ENCODE results near the gene PCDH12. TPM values are rescaled to one million over a fixed set of nuclear protein-coding genes. Genes with fewer than 3 reads are reported as not detected.

PCDH12 gene
- total and polyA plus RNA-seq, 2 experiments from 2014 or later = 0.42 to 4.5 TPM

DNA sequence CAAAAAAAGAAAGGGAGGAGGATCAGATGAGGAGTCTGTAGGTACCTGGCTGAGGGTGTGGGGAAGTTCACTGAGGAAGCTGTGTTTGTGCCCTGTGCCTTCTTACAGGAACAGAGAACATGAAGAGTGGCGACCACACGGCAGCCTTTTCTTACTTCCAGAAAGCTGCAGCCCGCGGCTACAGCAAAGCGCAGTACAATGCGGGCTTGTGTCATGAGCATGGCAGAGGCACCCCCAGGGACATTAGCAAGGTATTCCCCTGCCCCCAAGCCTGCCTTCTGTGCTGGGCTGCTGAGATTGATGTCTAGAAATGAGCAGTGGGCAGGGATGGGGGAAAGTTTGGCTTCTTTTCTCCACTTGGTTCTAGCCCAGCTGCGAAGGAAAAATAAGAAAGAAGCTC, 24.9 kb downstream of the PCDH12 start:
- H3K79me2 ChIP-seq = no peaks in the 10 kb centered on the region
- TF ChIP-seq EZH2 (IDR thresholded peaks at IDR 0.05; ENCODE audit: borderline replicate concordance) (no peak), EZH2phosphoT487 (IDR thresholded peaks at IDR 0.05; ENCODE audit: low read depth, severe bottlenecking, unreplicated experiment) (no peak)
- TF ChIP-seq, protein P1, sequence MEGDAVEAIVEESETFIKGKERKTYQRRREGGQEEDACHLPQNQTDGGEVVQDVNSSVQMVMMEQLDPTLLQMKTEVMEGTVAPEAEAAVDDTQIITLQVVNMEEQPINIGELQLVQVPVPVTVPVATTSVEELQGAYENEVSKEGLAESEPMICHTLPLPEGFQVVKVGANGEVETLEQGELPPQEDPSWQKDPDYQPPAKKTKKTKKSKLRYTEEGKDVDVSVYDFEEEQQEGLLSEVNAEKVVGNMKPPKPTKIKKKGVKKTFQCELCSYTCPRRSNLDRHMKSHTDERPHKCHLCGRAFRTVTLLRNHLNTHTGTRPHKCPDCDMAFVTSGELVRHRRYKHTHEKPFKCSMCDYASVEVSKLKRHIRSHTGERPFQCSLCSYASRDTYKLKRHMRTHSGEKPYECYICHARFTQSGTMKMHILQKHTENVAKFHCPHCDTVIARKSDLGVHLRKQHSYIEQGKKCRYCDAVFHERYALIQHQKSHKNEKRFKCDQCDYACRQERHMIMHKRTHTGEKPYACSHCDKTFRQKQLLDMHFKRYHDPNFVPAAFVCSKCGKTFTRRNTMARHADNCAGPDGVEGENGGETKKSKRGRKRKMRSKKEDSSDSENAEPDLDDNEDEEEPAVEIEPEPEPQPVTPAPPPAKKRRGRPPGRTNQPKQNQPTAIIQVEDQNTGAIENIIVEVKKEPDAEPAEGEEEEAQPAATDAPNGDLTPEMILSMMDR (IDR thresholded peaks at IDR 0.05; ENCODE audit: poor library complexity) = no peak
- H2AFZ ChIP-seq = no peak overlapping the region
- H3K9me3 ChIP-seq (ENCODE audit: low read depth) = no peaks in the 10 kb centered on the region
- no peak overlapping the region for H3K4me2 ChIP-seq
- H3K4me3 ChIP-seq = no peak overlapping the region
- no peaks in the 10 kb centered on the region for H3K36me3 ChIP-seq (replicated peaks; ENCODE audit: insufficient read depth, low read depth)
- no peaks in the 10 kb centered on the region for H3K4me1 ChIP-seq (ENCODE audit: insufficient read depth)
- DNase-seq (ENCODE audit: low spot score) = no peak
- H3K27me3 ChIP-seq = no peaks in the 10 kb centered on the region
- over 99% methylated on average over 7 of the region's 7 CpGs for whole genome bisulfite sequencing (ENCODE audit: low lambda C conversion rate, missing lambda C conversion rate)
- no peaks in the 10 kb centered on the region for H3K9me2 ChIP-seq (replicated peaks; ENCODE audit: insufficient read depth)
- no peak overlapping the region for H3K27ac ChIP-seq
- H4K20me1 ChIP-seq (ENCODE audit: insufficient read depth, poor library complexity, severe bottlenecking) = no peaks in the 10 kb centered on the region

DNA sequence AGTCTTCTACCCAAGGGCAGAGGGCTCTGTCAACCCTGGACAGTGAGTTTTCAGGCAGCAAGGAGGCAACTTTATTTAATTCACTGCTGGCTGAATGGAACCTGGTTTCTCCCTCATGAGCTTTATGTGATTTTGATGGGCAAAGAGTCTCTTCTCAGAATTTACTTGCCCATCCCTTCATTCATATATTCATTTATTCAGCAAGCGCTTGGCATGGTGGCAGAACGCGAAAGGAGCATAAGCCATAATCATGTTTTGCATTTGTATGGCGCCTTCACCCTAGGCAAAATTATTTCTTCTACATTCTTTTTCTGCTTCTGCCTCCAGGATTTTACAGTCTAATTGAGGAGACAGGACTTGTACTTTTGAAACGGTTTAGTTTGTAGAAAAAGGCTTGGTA, 26.3 kb downstream of the PCDH12 start:
- no peaks in the 10 kb centered on the region for H3K27me3 ChIP-seq
- no peaks in the 10 kb centered on the region for H3K79me2 ChIP-seq
- no peaks in the 10 kb centered on the region for H4K20me1 ChIP-seq (ENCODE audit: insufficient read depth, poor library complexity, severe bottlenecking)
- H3K4me1 ChIP-seq (ENCODE audit: insufficient read depth) = no peaks in the 10 kb centered on the region
- DNase-seq (ENCODE audit: low spot score) = no peak
- no peaks in the 10 kb centered on the region for H3K9me2 ChIP-seq (replicated peaks; ENCODE audit: insufficient read depth)
- no peak overlapping the region for H3K27ac ChIP-seq
- no peak overlapping the region for H2AFZ ChIP-seq
- no peak for TF ChIP-seq EZH2phosphoT487 (IDR thresholded peaks at IDR 0.05; ENCODE audit: low read depth, severe bottlenecking, unreplicated experiment)
- TF ChIP-seq, protein P1 (IDR thresholded peaks at IDR 0.05; ENCODE audit: poor library complexity) = no peak
- TF ChIP-seq EZH2 (IDR thresholded peaks at IDR 0.05; ENCODE audit: borderline replicate concordance) = no peak
- WGBS (ENCODE audit: low lambda C conversion rate, missing lambda C conversion rate) = 99% methylated on average over 5 of the region's 5 CpGs
- H3K4me3 ChIP-seq = no peak overlapping the region
- no peaks in the 10 kb centered on the region for H3K9me3 ChIP-seq (ENCODE audit: low read depth)
- no peak overlapping the region for H3K4me2 ChIP-seq
- no peaks in the 10 kb centered on the region for H3K36me3 ChIP-seq (replicated peaks; ENCODE audit: insufficient read depth, low read depth)

DNA sequence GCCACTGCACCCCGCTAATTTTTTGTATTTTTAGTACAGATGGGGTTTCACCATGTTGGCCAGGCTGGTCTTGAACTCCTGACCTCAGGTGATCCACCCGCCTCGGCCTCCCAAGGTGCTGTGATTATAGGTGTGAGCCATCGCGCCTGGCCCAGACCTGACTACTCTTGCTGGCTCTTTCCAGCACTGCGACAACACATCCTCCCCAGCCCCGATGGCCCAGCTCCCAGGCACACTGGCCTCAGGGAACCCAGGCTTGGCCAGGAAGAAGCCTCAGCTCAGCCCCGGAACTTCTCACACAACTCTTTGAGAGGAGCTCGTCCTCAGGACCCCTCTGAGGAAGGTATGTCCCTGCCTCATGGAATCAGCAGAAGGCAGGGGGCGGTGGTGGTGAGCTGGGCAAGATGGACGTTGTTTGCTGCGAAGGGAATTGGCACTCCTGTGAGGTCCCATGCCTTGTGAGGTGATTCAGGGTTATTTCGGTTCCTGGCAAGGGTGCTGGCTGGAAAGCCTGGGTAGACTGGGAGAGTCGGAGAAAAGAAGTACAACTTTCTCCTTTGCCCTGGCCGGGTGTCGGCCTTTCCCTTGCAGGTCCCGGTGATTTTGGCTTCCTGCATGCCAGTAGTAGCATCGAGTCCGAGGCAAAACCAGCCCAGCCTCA, 28.5 kb downstream of the PCDH12 start:
- Histone ChIP-seq H3K9me2 (replicated peaks; ENCODE audit: insufficient read depth) (no peaks in the 10 kb centered on the region), H3K27ac (no peak overlapping the region), H3K27me3 (no peaks in the 10 kb centered on the region), H3K36me3 (replicated peaks; ENCODE audit: insufficient read depth, low read depth) (no peaks in the 10 kb centered on the region), H4K20me1 (ENCODE audit: insufficient read depth, poor library complexity, severe bottlenecking) (no peaks in the 10 kb centered on the region), H3K79me2 (peaks cover 14% of the 10 kb centered on the region), H3K4me3 (no peak overlapping the region), H3K9me3 (ENCODE audit: low read depth) (no peaks in the 10 kb centered on the region), H3K4me2 (no peak overlapping the region), H2AFZ (no peak overlapping the region), H3K4me1 (ENCODE audit: insufficient read depth) (peaks cover 2% of the 10 kb centered on the region)
- 96% methylated on average over 19 of the region's 19 CpGs for WGBS (ENCODE audit: low lambda C conversion rate, missing lambda C conversion rate)
- no peak for TF ChIP-seq EZH2phosphoT487 (IDR thresholded peaks at IDR 0.05; ENCODE audit: low read depth, severe bottlenecking, unreplicated experiment)
- no peak for TF ChIP-seq EZH2 (IDR thresholded peaks at IDR 0.05; ENCODE audit: borderline replicate concordance)
- TF ChIP-seq, protein P1 (IDR thresholded peaks at IDR 0.05; ENCODE audit: poor library complexity) = no peak
- DNase-seq (ENCODE audit: low spot score) = no peak

All from hepatocyte (in vitro differentiated cells).